Stimulated activated CD8-positive, alpha-beta memory T cell treated with anti-CD3 and anti-CD28 coated beads, Interleukin-12 subunit alpha, Interleukin-12 subunit beta, amount 100 ng/mL, for 4 hours (primary cell): ENCODE data around the gene PRKG1.
"Not testable (repeated sequence)": the region's sequence is repeated elsewhere in the genome, so short reads cannot be mapped to it uniquely, and the experiment has no call there.

Source experiments
- DNase-seq: peaks from one replicate; pipeline ENCODE4 v3.0.0-alpha.2; 2020; ENCODE audit warnings: low read depth

Gene PRKG1

DNA sequence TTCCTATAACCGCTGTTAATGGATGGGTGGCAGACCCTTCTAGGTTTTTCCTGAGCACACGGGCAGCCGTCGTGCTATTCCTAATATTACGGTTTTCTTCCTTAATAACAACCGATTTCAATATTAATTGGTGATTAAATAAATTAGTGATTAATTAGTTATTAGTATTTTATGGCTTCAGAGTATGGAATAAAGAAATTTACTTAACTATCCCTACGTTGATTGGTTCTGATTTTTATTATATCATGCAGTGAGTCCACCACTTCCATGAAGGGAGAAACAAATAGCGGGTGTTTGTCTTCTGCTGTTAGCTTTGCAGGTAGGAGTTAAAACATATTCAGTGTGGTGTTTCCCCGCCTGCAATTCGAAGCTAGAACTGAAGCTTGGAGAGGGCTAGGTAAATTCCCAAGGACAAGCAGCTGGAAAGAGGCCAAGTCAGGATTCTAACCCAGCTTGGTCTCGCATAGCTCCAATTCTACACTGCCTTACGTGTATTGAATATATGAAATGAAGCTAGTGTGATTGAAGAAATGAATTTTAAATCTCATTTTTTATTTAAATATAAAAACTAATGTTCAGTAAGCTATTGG, 626.0 kb downstream of the PRKG1 start:
- no peak for DNase-seq

DNA sequence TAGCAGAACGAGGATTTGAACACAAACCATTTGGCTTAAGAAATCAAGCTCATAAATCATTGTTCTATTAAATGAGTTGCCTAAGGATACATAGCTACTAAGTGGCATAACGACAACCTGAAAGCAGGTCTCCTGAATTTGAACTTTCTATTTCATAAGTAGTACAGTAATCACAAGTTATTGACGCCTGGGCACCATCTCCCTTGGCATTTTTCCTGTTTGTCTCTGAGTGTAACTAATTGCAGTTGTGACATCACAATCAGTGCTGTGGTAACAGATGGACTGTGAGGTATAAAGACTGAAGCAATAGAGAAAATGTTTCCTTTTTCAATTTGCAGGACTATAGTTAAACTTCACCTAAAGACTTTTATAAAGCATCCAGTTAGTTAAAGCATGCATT, 631.5 kb downstream of the PRKG1 start:
- no peak for DNase-seq

DNA sequence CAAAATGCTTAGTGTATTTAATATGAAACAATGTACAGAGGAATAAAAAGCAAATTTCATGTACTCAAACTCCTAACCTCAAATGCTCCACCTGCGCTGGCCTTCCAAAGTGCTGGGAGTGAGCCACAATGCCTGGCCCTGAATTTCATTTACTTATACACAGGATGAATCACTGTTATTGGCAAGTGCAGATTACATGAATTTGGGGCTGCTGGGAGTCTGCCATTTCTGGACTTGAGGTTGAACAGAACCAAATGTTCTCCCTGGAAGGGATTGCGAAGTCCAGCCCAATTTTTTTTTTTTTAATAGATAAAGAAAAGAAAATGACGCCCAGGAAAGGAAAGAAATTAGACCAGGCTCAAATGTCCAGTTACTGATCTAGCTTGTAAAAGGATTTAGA, 631.9 kb downstream of the PRKG1 start:
- no peak for DNase-seq

DNA sequence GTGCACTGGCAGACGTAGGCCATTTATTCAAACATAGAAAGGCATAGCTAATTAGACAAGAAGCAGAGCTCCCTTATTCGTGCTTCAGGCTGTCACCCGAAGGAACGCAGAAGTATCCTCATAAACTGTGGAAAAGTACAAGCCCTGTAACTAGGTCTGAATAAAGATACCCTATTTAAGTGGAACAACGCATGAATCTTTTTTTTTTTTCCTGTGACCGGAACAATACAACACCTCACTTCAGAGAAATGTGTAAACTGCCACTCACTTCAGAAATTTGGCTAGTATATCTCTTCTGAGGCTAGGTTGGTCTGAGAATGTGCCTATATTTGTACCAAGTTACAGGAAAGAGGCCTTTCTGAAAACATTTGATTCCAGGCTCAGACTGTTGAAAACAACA, 633.1 kb downstream of the PRKG1 start:
- no peak for DNase-seq

DNA sequence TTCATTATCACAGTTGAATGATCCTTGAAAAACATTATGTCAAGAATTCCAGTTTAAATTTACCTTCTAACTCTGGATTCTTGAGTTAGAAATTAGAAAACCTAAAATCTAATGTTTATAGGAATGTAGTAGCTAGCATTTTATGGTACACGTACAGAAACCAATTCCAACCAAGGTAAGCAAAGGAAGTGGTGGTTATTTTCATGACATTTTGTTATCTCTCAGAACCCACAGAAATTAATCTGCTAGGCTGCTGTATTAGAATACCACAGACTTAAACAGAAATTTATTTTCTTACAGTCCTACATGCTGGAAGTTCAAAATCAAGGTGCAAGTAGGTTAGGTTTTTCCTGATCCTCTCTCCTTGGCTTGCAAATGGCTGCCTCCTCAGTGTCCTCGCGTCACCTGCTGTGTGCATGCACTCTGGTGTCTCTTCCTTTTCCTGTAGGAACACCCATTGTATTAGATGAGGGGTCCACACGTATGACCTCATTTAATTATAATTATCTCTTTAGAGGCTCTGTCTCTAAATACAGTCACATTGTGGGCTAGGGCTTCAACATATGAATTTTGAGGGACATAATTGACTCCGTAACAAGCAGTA, 633.6 kb downstream of the PRKG1 start:
- no peak for DNase-seq

DNA sequence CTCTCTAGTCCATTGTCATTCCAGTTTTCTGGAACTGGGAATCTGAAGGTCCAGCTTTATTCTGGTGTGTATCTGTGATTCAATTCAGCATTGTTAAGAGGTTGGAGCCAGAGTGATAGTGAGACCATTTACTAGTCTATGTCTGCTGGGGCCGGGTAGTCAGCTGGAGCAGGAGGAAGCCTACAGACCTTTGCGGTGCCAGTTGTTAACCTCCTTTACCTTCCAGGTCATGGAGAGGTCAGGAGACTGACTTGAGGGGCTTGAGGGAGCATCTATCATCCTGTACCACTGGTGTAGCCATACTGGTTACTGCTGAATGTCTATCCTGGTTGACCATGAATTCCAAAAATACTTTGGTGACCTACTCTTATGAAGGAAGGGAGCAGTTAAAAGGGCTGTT, 634.3 kb downstream of the PRKG1 start:
- no peak for DNase-seq

DNA sequence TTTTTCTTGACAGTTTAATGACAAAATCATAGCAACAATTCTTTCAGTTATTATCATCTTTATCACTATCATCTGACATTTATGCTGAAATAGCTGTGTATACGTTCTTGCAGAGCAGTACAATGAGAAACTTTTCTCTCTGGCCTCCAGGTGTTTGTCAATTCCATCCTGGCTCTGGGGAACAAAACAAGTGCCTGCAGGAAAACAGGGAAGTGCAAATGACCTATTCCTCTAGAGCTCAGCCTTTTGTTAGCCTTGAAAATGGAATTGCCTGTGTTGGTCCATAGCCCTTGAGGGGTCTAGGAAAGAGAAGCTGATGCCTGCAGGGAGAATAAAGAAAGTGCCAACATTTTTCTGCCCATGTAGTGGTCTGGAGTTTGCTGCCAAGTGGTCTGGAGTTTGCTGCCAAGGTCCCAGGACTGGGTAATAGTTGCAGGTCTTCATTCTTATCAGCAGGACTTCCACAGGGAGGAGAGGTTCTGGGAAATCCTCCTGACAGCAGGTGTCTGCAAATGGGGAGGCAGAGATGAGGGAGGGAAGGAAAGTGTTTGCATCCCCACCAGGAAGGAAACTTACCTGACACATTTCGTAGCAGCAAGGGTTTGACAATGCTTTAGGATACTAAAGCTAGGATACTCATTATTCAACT, 635.2 kb downstream of the PRKG1 start:
- no peak for DNase-seq

DNA sequence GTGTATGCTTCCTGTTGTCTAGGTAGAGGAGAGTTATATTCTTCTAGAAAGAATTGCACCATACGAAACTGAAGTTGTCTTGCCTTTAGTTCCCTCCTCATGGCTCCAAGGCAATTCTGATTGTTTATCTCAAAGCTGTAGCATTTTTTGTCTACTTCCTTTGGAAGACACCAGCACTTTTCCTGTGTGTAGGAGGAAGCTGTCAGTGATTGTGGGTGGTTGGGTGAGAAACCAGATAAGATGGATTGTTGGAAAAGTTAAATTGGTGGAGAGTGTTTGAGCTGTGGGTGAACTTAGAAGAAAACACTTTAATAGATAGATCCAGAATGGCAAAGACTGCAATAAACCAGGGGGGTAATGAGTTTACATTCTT, 637.2 kb downstream of the PRKG1 start:
- no peak for DNase-seq

DNA sequence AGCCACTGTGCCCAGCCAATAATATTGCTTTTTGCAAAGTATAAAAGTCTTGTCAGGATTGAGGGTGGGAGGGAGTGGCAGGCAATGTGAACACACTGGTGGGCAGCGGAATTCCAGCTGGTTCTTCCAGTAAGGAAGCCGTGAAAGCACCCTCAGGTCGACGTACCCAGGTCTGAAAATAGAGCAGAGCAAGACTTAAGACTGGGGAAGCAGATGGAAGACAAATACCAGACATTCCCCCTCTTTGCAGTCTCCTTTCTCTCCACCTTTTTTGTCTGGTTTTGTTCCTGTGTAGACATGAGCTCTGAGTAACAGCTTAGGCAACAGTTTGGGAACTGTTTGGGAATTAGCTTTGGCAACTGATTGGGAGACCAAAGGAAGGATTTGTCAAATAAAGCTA, 642.7 kb downstream of the PRKG1 start:
- DNase-seq: no peak

DNA sequence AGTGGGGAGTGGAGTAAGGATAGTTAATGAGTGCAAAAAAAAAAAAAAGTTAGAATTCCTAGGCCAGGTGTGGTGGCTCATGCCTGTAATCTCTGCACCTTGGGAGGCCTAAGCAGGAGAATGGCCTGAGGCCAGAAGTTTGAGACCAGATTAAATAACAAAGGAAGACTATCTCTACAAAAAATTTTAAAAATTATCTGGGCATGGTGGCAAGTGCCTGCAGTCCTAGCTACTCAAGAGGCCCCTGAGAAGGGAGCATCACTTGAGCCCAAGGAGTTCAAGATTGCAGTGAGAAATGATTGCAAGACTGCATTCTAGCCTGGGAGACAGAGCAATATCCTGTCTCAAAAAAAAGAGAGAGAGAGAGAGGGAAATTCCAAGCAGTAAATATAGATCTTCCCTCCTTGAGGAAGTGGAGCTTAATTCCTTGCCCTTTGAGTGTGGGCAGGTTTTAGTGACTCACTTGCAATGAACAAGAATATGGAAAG, 644.6 kb downstream of the PRKG1 start:
- DNase-seq: no peak

DNA sequence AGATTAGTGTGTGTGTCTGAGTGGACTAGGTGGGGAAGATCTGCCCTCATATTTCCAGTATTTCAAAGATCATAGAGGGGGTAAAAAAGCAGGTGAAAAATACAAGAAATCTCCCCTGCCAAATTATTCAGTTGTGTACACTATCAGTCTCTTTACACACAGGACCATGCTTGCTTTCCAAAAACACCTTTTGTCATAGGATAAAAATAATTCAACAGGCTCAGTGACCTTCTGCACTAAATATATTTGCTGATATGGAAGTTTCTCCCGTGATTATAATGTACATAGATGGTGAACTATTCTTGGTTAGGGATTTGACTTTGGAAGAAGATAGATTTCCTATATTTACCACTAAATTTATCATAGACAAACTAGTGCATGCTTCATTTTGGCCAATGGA, 649.8 kb downstream of the PRKG1 start:
- no peak for DNase-seq

DNA sequence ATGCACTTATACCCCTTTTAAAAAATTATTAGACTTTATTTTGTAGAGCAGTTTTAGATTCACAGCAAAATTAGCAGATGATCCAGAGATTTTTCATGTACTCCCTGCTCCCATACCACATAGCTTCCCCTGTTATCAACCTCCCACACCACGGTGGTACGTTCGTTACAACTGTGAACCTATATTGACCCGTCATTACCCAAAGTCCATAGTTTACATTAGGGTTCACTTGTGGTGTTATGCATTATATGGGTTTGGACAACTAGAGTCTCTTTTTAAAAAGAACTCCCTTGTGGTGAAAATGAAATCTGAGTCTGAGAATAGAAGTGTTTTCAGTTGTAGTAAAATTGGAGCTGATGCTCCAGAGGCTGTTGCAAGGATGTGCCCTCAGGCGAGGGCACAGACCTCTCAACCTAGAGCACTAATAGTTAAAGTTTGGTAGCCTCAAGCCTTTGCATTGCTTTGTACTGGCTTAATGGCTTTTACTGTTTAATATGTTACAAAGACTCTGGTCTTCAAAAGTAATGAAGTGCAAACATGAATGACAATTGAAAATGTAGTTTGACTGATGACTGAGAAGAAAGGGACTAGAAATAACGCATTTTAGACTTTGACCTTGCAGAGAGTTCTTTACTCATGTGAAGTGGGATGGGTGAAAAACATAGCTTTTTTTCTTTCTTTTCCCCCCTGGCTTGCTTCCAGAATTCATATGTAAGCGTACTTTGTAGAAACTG, 655.7 kb downstream of the PRKG1 start:
- DNase-seq: no peak

DNA sequence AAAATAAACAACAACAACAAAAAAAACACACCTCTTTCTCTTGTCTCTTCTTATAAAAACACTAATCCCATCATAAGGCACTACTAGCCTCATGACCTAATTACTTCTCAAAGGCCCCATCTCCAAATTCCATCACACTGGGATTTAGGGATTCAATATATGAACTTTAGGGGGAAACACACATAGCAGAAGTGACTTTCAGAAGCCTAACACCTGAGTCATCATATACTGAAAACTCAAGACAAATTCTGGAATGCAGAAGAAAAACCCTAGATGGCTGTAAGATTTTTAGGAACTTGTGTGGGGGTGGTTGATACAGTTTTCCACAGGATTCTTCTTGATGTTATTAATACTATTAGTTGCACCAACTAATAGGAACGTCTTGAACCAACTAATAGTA, 658.8 kb downstream of the PRKG1 start:
- DNase-seq: no peak

DNA sequence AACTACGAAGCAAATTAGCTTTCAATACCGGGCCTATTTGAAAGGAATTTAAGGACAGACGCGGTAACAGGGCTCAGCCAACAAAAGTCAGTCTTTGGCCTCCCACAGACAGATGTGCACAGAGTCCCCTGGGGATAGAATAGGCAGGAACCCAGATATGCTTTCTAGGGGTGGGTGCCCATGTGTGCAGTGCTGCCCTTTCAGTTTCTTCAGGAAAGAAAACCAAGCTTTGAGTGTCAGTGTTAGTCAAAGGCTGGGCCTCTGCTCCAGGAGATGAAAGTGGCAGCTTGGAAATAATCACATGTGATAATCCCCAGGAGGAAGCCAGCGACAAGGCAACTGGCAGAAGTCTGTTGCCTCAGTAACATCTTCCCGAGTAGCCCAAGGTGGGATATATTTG, 668.9 kb downstream of the PRKG1 start:
- no peak for DNase-seq

DNA sequence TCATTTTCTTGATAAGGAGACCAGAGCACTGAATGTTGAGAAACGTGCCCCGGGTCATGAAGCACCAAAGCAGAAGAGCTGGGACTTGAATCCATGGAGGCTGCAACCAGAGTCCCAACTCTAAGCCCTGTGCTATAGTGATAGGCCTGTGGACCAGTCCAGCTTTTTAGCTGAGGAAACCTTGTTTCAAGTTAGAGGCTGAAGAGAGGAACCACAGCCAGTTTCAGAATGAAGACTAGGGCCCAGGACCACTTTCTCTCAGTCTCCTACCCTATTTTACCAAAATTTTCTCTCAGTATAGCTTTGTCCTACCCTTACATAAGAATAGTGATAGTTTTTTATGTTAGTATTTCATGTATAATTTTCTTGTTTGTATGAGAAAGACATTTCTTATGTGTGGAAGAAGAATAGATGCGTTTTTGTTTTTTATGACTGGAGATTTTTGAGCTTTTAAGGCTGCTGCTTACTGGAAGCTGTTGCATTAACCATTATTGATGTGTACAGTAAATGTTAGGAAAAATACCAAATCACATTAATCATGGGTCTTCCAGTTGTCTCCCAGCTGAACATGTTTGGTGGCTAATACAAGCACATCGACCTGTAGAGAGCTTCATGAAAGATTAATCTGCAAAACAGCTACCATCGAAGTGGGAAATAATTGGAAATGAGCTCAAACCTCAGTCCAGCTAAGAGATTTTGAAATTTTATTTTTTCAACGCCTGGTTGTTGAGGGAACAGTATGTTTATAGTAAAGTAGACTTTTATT, 670.1 kb downstream of the PRKG1 start:
- no peak for DNase-seq

DNA sequence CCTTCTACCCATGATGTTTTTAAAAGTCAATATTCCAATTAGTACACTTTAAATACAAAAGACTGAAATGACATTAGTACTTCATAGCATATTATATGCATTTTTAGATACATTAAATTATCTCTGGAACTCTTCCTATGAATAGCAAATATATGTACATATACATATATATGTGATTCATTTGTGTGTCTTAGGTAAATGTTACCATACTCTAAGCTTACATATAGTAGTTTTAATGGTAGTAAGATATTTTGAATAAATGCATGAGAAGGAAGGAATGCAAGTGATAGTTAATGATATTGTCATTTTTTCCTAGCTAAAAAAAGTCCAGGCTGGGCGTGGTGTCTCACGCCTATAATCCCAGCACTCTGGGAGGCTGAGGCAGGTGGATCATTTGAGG, 671.1 kb downstream of the PRKG1 start:
- no peak for DNase-seq

DNA sequence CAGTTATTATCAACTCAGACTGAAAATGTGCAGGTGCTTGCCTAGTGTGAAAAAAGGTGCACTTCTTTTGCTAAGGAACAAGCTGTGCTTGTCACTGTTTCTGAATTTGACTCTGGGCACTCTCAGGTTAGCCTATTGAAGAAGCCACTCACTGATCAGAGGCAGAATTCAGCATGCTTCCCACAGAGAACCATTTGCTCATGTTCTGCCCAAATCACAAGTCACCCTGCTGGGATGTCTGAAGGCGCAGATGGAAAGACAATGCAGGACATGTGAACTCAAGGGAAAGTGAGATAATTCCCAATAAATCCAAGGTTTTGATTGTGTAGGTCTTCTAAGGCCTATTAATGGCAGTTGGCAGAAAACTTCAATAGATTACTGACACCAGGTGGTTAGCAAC, 672.9 kb downstream of the PRKG1 start:
- DNase-seq: no peak

DNA sequence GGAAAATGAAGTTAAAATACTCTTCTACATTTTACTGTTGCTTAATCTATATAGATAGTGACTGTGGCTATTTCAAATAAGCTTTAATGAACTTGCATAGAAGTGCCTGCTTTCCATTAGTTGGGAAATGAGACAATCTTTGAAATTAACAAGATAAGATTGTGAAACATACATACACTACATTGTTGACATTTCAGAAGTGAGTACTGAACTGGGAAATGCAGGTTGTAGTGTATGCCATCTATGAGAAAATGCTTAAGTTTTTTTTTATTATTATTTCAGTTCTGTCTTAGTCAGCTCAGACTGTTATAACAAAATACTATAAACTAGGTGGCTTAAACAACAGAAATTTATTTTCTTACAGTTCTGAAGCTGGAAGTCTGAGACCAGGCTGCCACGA, 674.7 kb downstream of the PRKG1 start:
- no peak for DNase-seq

DNA sequence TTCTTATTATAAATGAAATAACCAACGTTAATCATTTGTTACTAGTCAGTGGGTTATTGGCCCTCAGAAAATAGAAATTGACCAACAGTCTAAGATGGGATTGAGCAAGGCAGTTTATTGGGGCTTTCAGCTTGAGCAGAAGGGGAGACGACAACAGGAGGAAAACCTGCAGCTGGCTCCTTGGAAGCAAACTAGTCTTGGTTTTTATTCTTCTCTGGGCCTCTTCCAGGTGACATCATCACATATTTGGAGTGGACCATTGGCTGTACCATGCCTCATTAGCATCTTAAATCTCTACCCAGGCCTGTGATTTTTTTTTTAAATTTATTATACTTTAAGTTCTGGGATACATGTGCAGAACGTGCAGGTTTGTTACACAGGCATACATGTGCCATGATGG, 684.1 kb downstream of the PRKG1 start:
- no peak for DNase-seq

DNA sequence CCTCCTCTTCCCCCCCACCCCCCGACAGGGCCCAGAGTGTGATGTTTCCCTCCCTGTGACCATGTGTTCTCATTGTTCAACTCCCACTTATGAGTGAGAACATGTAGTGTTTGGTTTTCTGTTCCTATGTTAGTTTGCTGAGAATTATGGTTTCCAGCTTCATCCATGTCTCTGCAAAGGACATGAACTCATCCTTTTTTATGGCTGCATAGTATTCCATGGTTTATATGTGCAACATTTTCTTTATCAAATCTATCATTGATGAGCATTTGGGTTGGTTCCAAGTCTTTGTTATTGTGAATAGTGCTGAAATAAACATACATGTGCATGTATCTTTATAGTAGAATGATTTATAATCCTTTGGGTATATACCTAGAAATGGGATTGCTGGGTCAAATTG, 684.6 kb downstream of the PRKG1 start:
- DNase-seq: not testable (repeated sequence)

DNA sequence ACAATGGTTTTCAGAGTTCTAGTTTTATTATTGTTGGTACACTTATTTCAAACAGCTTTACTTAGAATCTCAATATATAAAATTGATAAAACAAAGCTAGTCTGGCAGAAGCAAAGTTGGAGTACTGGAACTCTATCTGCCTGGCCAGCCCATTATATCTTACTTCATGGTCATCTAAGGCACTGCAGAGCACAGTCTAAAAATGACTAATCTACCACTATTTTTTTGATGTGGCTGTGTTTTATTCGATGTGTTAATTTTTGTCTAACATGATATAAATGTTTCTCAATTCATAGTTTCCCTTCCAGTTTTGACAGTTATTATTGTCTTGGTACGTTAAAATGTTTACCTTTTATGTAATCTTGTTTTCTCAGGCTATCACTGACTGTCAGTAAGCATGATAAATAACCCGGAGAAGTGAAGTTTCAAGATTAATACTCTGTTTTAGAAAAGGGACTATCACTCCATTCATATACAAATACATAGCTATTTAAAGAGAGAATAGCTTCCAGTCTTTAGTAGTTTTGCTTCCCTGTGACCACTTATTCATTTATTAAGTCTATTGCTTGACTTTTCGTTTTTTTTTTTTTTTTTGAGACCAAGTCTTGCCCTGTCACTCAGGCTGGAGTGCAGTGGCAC, 685.7 kb downstream of the PRKG1 start:
- no peak for DNase-seq
